AG09309 (cell line): ENCODE measurements around the gene DPM3.
"Not testable (repeated sequence)": the region's sequence is repeated elsewhere in the genome, so short reads cannot be mapped to it uniquely, and the experiment has no call there.

Source experiments
- DNase-seq: peaks from one replicate; pipeline ENCODE4 v3.0.0-alpha.2; 2010; ENCODE audit warnings: low read depth
- H3K4me3 ChIP-seq: 2 replicates; pipeline ENCODE4 v1.5.1; 2011; ENCODE audit warnings: mild to moderate bottlenecking, low read depth, low read length, moderate library complexity; ENCODE audit not compliant: control insufficient read depth
- CTCF ChIP-seq: IDR thresholded peaks from 2 replicates; pipeline ENCODE4 v1.5.1; 2011; ENCODE audit warnings: mild to moderate bottlenecking, low read depth, low read length, inconsistent platforms; ENCODE audit not compliant: insufficient read depth, control insufficient read depth; ENCODE audit errors: missing control alignments

The DPM3 gene

GRCh38 chr1:155166051-155166470 is 25.7 kb upstream of the DPM3 start:
- DNase-seq: no peak
- TF ChIP-seq CTCF: no peak
- H3K4me3 ChIP-seq: no peak overlapping the region

DNA sequence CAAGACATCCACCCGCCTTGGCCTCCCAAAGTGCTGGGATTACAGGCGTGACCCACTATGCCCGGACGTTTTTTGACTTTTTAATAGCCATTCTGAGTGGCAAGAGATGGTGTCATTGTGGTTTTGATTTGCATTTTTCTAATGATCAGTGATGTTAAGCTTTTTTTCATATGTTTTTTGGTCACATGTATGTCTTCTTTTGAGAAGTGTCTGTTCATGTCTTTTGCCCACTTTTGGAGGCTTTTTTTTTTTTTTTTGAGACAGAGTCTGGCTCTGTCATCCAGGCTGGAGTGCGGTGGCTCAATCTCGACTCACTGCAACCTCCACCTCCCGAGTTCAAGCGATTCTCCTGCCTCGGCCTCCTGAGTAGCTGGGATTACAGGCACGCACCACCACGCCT is 24.3 kb upstream of the DPM3 start:
- not testable (repeated sequence) for H3K4me3 ChIP-seq, DNase-seq

GRCh38 chr1:155163785-155164184 is 23.5 kb upstream of the DPM3 start:
- not testable (repeated sequence) for H3K4me3 ChIP-seq, DNase-seq

GRCh38 chr1:155162631-155163030 is 22.3 kb upstream of the DPM3 start:
- H3K4me3 ChIP-seq: not testable (repeated sequence)

GRCh38 chr1:155160128-155160527 is 19.8 kb upstream of the DPM3 start:
- no peak for TF ChIP-seq CTCF
- no peak overlapping the region for H3K4me3 ChIP-seq
- no peak for DNase-seq

More at GRCh38 chr1:155162631-155163030, 22.3 kb upstream of the DPM3 start:
- DNase-seq: not testable (repeated sequence)

GRCh38 chr1:155158991-155159390 is 18.7 kb upstream of the DPM3 start:
- DNase-seq: no peak
- no peak for TF ChIP-seq CTCF
- H3K4me3 ChIP-seq: no peak overlapping the region

GRCh38 chr1:155155996-155156643 is 15.8 kb upstream of the DPM3 start:
- not testable (repeated sequence) for H3K4me3 ChIP-seq, DNase-seq

DNA sequence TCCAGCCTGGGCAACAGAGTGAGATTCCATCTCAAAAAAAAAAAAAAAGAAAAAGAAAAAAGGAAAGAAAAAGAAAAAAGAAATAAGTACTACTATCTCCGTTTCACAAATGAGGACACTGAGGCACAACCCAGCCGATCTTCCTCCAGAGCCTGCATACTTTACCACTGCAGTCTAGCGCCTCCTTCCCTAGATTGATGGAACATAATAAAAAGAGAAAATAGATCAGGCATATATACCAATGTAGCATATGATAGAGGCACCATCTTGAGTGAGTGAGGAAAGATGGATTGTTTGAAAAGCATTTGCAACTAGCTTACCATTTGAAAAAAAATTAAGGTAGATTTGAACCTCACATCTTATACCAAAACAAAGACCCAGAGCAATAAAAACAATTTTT is 5.2 kb upstream of the DPM3 start:
- no peak overlapping the region for H3K4me3 ChIP-seq
- TF ChIP-seq CTCF: no peak
- DNase-seq: no peak

DNA sequence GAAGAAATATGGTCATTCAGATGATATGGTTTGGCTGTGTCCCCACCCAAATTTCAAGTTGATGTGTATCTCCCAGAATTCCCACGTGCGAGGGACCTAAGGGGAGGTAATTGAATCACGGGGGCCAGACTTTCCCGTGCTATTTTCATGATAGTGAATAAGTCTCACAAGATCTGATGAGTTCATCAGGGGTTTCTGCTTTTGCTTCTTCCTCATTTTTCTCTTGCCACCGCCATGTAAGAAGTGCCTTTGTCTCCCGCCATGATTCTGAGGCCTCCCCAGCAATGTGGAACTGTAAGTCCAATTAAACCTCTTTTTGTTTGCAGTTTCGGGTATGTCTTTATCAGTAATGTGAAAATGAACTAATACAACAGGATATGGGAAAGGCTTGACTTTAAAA is 1.4 kb upstream of the DPM3 start:
- no peak for TF ChIP-seq CTCF
- no peak overlapping the region for H3K4me3 ChIP-seq
- DNase-seq: no peak
